K562 (cell line): ENCODE results near the gene CTRB1. TPM values are rescaled to one million over a fixed set of nuclear protein-coding genes. Genes with fewer than 3 reads are reported as not detected.

Experiments used
- ATAC-seq: fragments of 200-7000 bp; cut with Tn5 transposase; 3 replicates; pipeline ENCODE4 v1.9.1; 2020; ENCODE audit warnings: moderate library complexity
- BruUV-seq: library from RNA; stranded (reverse); fragments of 400-500 nt; replicated peaks from 2 replicates; lab custom pipeline; 2021; lab: Mats Ljungman, UMichigan
- CTCF ChIA-PET: fragments of 300-600 bp; formaldehyde crosslinking; extraction: SDS; loops from one replicate; lab custom pipeline; 2021; ENCODE audit warnings: low intra/inter-chr PET ratio; lab: Yijun Ruan, JAX
- POLR2A ChIA-PET: fragments of 300-600, 350-650 bp; sonication (Branson Sonifier 250); formaldehyde crosslinking; extraction: SDS; loops from one replicate; lab custom pipeline; 2021; ENCODE audit warnings: antibody characterized with exemption, inconsistent platforms; lab: Yijun Ruan, JAX
- DNase-seq, 4 experiments: peaks; one replicate each; pipeline versions ENCODE4 v3.0.0 to v3.0.0-alpha.2; 2011 to 2018; ENCODE audit warnings: low spot score in 3 of 4, mixed read lengths in 3 of 4; ENCODE audit errors: extremely low read depth in 1 of 4
- FAIRE-seq: peaks from 2 replicates; lab custom pipeline; 2011; peaks lifted over from hg19 to GRCh38; lab: Jason Lieb, UNC
- H2AFZ ChIP-seq: 2 replicates; pipeline ENCODE4 v1.6.0; 2011; ENCODE audit warnings: low read depth, low read length, control low read depth, inconsistent platforms
- H3K27ac ChIP-seq: fragments of 200-600 bp; 3 replicates; pipeline ENCODE4 v1.8.0; 2011; ENCODE audit warnings: low read depth, mild to moderate bottlenecking, control low read depth, inconsistent platforms, low read length, moderate library complexity, mixed read lengths; ENCODE audit errors: extremely low read depth
- H3K27me3 ChIP-seq, 2 experiments: fragments of 300-600 bp in 1 of 2; 2 replicates in 1 of 2; 3 replicates in 1 of 2; pipeline versions ENCODE4 v1.6.0 to v1.8.0; 2011; ENCODE audit warnings: inconsistent platforms in 2 of 2, low read length in 2 of 2, mild to moderate bottlenecking in 1 of 2, mixed read lengths in 1 of 2, moderate library complexity in 1 of 2; ENCODE audit not compliant: control insufficient read depth in 2 of 2, insufficient read depth in 2 of 2
- H3K36me3 ChIP-seq: fragments of 300-600 bp; 3 replicates; pipeline ENCODE4 v1.8.0; 2011; ENCODE audit warnings: mild to moderate bottlenecking, low read length, inconsistent platforms; ENCODE audit not compliant: control insufficient read depth, insufficient read depth
- H3K4me1 ChIP-seq, 2 experiments: fragments of 200-600 bp in 1 of 2; replicated peaks in 1 of 2; 2 replicates in 1 of 2; 3 replicates in 1 of 2; pipeline versions ENCODE4 v1.5.1 to v1.8.0; 2011; ENCODE audit warnings: inconsistent platforms in 2 of 2, low read length in 2 of 2, mild to moderate bottlenecking in 1 of 2, mixed read lengths in 1 of 2, moderate library complexity in 1 of 2; ENCODE audit not compliant: control insufficient read depth in 2 of 2, insufficient read depth in 2 of 2
- H3K4me2 ChIP-seq: 2 replicates; pipeline ENCODE4 v1.6.1; 2011; ENCODE audit warnings: low read length, control low read depth, inconsistent platforms, mixed read lengths; ENCODE audit not compliant: insufficient read depth
- H3K4me3 ChIP-seq: fragments of 200-600 bp; sonication (generic), shearing (Covaris generic); 2 replicates; pipeline ENCODE4 v1.5.1; 2016; ENCODE audit warnings: control low read depth, inconsistent platforms
- H3K79me2 ChIP-seq: fragments of 200-600 bp; 3 replicates; pipeline ENCODE4 v1.8.0; 2011; ENCODE audit warnings: low read length, inconsistent platforms; ENCODE audit not compliant: control insufficient read depth, insufficient read depth
- H3K9ac ChIP-seq, 2 experiments: 2 replicates each; pipeline versions ENCODE4 v1.6.0 to v1.6.1; 2011; ENCODE audit warnings: low read depth in 2 of 2, low read length in 2 of 2, control low read depth in 1 of 2, inconsistent platforms in 1 of 2, mild to moderate bottlenecking in 1 of 2, mixed read lengths in 1 of 2; ENCODE audit not compliant: insufficient read depth in 1 of 2
- H3K9me1 ChIP-seq: one replicate; pipeline ENCODE4 v1.6.0; 2011; ENCODE audit warnings: inconsistent platforms, mild to moderate bottlenecking, low read length, moderate library complexity; ENCODE audit not compliant: control insufficient read depth, insufficient read depth
- H3K9me3 ChIP-seq: replicated peaks from 2 replicates; pipeline ENCODE4 v1.5.1; 2011; ENCODE audit warnings: low read depth, low read length, inconsistent platforms; ENCODE audit not compliant: control insufficient read depth, insufficient read depth
- H4K20me1 ChIP-seq: replicated peaks from 2 replicates; pipeline ENCODE4 v1.6.1; 2011; ENCODE audit warnings: low read length, inconsistent platforms, mixed read lengths; ENCODE audit not compliant: control insufficient read depth, insufficient read depth
- DIDO1 ChIP-seq: fragments of 450-650 bp; IDR thresholded peaks from 2 replicates; pipeline ENCODE4 v1.6.1; 2016; ENCODE audit warnings: low read depth, missing biosample characterization, missing genetic modification characterization
- E2F4 ChIP-seq: sonication (generic); formaldehyde crosslinking; IDR thresholded peaks from 2 replicates; pipeline ENCODE4 v1.8.0; 2022; ENCODE audit warnings: mild to moderate bottlenecking, low read depth, missing genetic modification reagents
- HIVEP1 ChIP-seq: fragments of 250-450 bp; sonication (Bioruptor Pico); IDR thresholded peaks from 2 replicates; pipeline ENCODE4 v1.4.0; 2020; ENCODE audit warnings: mild to moderate bottlenecking
- KLF6 ChIP-seq: fragments of 250-450 bp; sonication (Bioruptor Pico); IDR thresholded peaks from 2 replicates; pipeline ENCODE4 v1.4.0; 2020; ENCODE audit warnings: mild to moderate bottlenecking, moderate library complexity, borderline replicate concordance
- MGA ChIP-seq: fragments of 450-650 bp; IDR thresholded peaks from 2 replicates; pipeline ENCODE4 v1.6.1; 2016; ENCODE audit warnings: mild to moderate bottlenecking, moderate library complexity
- PHB ChIP-seq: fragments of 250-450 bp; sonication (Bioruptor Pico); IDR thresholded peaks from 2 replicates; pipeline ENCODE4 v1.5.0; 2021
- RFX5 ChIP-seq: IDR thresholded peaks from 2 replicates; pipeline ENCODE4 v1.6.1; 2011; ENCODE audit warnings: low read depth, mild to moderate bottlenecking, improper control_type of control experiment, low read length
- SP2 ChIP-seq: IDR thresholded peaks from 2 replicates; pipeline ENCODE4 v1.6.1; 2011; ENCODE audit warnings: mild to moderate bottlenecking, low read depth, low read length, moderate library complexity; ENCODE audit not compliant: poor library complexity, severe bottlenecking; ENCODE audit errors: extremely low read depth
- ZBED1 ChIP-seq: IDR thresholded peaks from 2 replicates; pipeline ENCODE4 v1.6.1; 2014
- ZNF184 ChIP-seq: sonication (generic); formaldehyde crosslinking; IDR thresholded peaks from 2 replicates; pipeline ENCODE4 v1.5.0; 2020; ENCODE audit warnings: missing genetic modification reagents
- WGBS: fragments of 100-300 bp; shearing (Covaris generic); methylation state at CpG from one replicate; pipeline ENCODE4 v1.1.6; 2016; ENCODE audit warnings: low coverage, mixed read lengths; ENCODE audit not compliant: insufficient coverage; ENCODE audit errors: missing lambda C conversion rate; 5-methylcytosine and 5-hydroxymethylcytosine counted together
- in situ Hi-C: fragments of 300-500 bp; cut with MboI; formaldehyde crosslinking; loops from 4 replicates; pipeline ENCODE4 v1.15.0; 2018; ENCODE audit warnings: inconsistent platforms, mixed read lengths
- intact Hi-C: fragments of 100-400 bp; cut with micrococcal nuclease; formaldehyde crosslinking; loops from 2 replicates; pipeline ENCODE4 v1.14.2; 2022
- polyA plus RNA-seq, 8 experiments: library from polyadenylated mRNA; depleted of rRNA in 4 of 8; stranded (reverse) in 5 of 8; unstranded in 3 of 8; fragments of >200 nt; fragmentation: Nextera tagmentation in 2 of 8; fragmentation: Illumina TruSeq in 1 of 8; extraction: Ambion mirVana in 2 of 8; extraction: Trizol in 1 of 8; gene quantifications; 2 replicates each; pipeline versions ENCODE4 v1.2.1 to v1.2.3, GENCODE V29; 2011 to 2014; ENCODE audit warnings: inconsistent platforms in 1 of 8, missing spikeins in 1 of 8
- total RNA-seq, 7 experiments: library from RNA; depleted of rRNA in 6 of 7; stranded (reverse); fragments of >200 nt in 6 of 7; fragmentation: Illumina TruSeq in 2 of 7; extraction: Trizol in 2 of 7; gene quantifications; 2 replicates each; pipeline versions ENCODE4 v1.2.1 to v1.2.3, GENCODE V29; 2011 to 2021; ENCODE audit warnings: low replicate concordance in 1 of 7

Gene CTRB1
- total and polyA plus RNA-seq, 9 of the 15 experiments (the other 6 are each of a cell fraction or from before 2014, with no cell fraction given): 2.3 TPM; not detected in 8

- FAIRE-seq (no peak), DNase-seq (no peak), ATAC-seq (no peak)
- no peaks in the 10 kb centered on the region; a peak in 1 of 5 replicates for H3K27me3 ChIP-seq
- no peaks in the 10 kb centered on the region for H3K9me3 ChIP-seq
- 82% methylated on average over 9 of the region's 9 CpGs for WGBS
- H3K79me2 ChIP-seq: no peaks in the 10 kb centered on the region
- H3K4me3 ChIP-seq: no peak overlapping the region
- POLR2A ChIA-PET: no interaction called here
- peaks cover 36% of the 10 kb centered on the region; the same call in 2 of the 3 replicates for H3K36me3 ChIP-seq
- in situ Hi-C loops (no loop called here), intact Hi-C loops (loop anchor here (5.0 kb wide), 4 partner anchors 33 to 532 kb away; no protein-coding TSS in a partner anchor)
- 0 out of 2 replicates have a peak, but pooled peaks cover 13% of the 10 kb centered on the region for H4K20me1 ChIP-seq
- no TSS peak for BruUV-seq
- H3K4me2 ChIP-seq: no peak overlapping the region
- no peak overlapping the region for H3K27ac ChIP-seq
- H3K4me1 ChIP-seq: peaks cover 0 to 30% of the 10 kb centered on the region in 2 experiments; a peak in 3 of 5 replicates
- no peak overlapping the region; a peak in 1 of 4 replicates for H3K9ac ChIP-seq
- no peak overlapping the region for H2AFZ ChIP-seq
- peaks cover 9% of the 10 kb centered on the region for H3K9me1 ChIP-seq
- CTCF ChIA-PET: interaction anchor here (0.6 kb wide), 1 partner anchor 38 kb away, joined by 3 read pairs; no protein-coding TSS in a partner anchor
- no peak for TF ChIP-seq E2F4 (CRISPR knock-in tag)
- no peak for TF ChIP-seq DIDO1 (tag)
- no peak for TF ChIP-seq ZBED1
- no peak for TF ChIP-seq RFX5
- no peak for TF ChIP-seq PHB (CRISPR knock-in tag)
- no peak for TF ChIP-seq MGA
- no peak for TF ChIP-seq SP2
- no peak for TF ChIP-seq HIVEP1 (CRISPR knock-in tag)
- TF ChIP-seq KLF6 (CRISPR knock-in tag): no peak
- TF ChIP-seq ZNF184: no peak
Measured at GRCh38 chr16:75230471-75231110, 11.8 kb downstream of the CTRB1 start.
